ENCODE results near the gene ARID4B. TPM values are rescaled to one million over a fixed set of nuclear protein-coding genes. Genes with fewer than 3 reads are reported as not detected.
A peak's percentile ranks its signal among the peaks of the same experiment; 100 is the strongest.

ARID4B gene
- total and polyA plus RNA-seq, 2 of the 13 experiments (the other 11 are each of a cell fraction or from before 2014, with no cell fraction given), result 9.7 to 24.6 TPM

DNA sequence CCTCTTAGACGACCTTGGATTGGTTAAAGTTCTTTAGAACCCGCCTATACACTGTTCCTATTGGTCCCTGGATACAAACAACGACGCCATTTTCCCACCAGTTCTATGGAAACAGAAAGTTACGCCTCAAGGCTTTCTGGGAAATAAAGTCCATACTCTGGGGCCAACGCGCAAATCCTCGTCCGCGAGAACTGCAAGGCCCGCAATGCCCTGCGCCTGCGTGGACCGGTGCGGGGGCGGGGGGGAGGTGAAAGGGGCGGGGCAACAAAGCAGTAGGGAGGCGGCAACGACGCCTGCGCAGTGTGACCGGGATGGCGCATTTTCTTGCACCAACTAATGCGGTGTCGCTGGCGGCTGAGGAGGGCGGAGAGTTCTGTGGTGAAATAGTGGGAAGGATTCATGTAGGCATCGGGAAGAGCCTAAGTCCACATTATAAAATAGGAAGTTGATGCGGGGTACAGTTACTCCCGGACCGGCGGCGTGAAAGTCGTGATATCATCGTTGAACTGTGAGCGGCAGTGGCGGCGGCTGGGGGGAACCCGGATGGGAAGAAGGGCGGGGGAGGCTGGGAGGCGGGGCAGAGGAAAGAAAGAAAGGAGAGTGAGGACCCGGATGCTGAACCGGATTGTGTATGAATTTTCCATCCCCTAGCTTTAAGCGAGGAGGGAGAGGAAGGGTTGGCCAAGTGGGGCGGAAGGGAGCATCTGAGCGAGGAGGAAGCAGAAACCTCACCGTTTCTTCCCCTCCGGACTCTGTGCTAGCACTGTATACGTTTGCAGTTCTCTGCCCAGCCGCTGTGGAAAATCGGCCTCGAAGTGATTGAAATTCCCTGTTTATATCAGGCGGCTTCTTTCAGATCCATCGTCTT lies 526 bp upstream of the ARID4B start, which contains the start of gene GGPS1 (continued):
- TF ChIP-seq MYNN (CRISPR knock-in tag; IDR thresholded peaks at IDR 0.05; ENCODE audit: low read depth), result no peak
- TF ChIP-seq RNF219 (CRISPR knock-in tag; IDR thresholded peaks at IDR 0.05), result no peak
- TF ChIP-seq MATR3 (CRISPR knock-in tag; IDR thresholded peaks at IDR 0.05), result no peak
- no peak for TF ChIP-seq PAF1 (CRISPR knock-in tag; IDR thresholded peaks at IDR 0.05)
- TF ChIP-seq ZNF841 (CRISPR knock-in tag; IDR thresholded peaks at IDR 0.05; ENCODE audit: borderline replicate concordance), result no peak
- no peak for TF ChIP-seq ZNF7 (CRISPR knock-in tag; IDR thresholded peaks at IDR 0.05)
- TF ChIP-seq ZNF766 (CRISPR knock-in tag; IDR thresholded peaks at IDR 0.05; ENCODE audit: borderline replicate concordance), result no peak; the same call in 1 of the 2 replicates
- peak; percentile 46; the same call in 1 of the 2 replicates for TF ChIP-seq SMAD3 (CRISPR knock-in tag; IDR thresholded peaks at IDR 0.05)
- no peak for TF ChIP-seq ZKSCAN8 (CRISPR knock-in tag; IDR thresholded peaks at IDR 0.05; ENCODE audit: borderline replicate concordance)
- TF ChIP-seq RCOR2 (CRISPR knock-in tag; IDR thresholded peaks at IDR 0.05), result no peak
- no peak for TF ChIP-seq U2AF2 (IDR thresholded peaks at IDR 0.05; ENCODE audit: low read depth, low read length)
- TF ChIP-seq, protein P1, sequence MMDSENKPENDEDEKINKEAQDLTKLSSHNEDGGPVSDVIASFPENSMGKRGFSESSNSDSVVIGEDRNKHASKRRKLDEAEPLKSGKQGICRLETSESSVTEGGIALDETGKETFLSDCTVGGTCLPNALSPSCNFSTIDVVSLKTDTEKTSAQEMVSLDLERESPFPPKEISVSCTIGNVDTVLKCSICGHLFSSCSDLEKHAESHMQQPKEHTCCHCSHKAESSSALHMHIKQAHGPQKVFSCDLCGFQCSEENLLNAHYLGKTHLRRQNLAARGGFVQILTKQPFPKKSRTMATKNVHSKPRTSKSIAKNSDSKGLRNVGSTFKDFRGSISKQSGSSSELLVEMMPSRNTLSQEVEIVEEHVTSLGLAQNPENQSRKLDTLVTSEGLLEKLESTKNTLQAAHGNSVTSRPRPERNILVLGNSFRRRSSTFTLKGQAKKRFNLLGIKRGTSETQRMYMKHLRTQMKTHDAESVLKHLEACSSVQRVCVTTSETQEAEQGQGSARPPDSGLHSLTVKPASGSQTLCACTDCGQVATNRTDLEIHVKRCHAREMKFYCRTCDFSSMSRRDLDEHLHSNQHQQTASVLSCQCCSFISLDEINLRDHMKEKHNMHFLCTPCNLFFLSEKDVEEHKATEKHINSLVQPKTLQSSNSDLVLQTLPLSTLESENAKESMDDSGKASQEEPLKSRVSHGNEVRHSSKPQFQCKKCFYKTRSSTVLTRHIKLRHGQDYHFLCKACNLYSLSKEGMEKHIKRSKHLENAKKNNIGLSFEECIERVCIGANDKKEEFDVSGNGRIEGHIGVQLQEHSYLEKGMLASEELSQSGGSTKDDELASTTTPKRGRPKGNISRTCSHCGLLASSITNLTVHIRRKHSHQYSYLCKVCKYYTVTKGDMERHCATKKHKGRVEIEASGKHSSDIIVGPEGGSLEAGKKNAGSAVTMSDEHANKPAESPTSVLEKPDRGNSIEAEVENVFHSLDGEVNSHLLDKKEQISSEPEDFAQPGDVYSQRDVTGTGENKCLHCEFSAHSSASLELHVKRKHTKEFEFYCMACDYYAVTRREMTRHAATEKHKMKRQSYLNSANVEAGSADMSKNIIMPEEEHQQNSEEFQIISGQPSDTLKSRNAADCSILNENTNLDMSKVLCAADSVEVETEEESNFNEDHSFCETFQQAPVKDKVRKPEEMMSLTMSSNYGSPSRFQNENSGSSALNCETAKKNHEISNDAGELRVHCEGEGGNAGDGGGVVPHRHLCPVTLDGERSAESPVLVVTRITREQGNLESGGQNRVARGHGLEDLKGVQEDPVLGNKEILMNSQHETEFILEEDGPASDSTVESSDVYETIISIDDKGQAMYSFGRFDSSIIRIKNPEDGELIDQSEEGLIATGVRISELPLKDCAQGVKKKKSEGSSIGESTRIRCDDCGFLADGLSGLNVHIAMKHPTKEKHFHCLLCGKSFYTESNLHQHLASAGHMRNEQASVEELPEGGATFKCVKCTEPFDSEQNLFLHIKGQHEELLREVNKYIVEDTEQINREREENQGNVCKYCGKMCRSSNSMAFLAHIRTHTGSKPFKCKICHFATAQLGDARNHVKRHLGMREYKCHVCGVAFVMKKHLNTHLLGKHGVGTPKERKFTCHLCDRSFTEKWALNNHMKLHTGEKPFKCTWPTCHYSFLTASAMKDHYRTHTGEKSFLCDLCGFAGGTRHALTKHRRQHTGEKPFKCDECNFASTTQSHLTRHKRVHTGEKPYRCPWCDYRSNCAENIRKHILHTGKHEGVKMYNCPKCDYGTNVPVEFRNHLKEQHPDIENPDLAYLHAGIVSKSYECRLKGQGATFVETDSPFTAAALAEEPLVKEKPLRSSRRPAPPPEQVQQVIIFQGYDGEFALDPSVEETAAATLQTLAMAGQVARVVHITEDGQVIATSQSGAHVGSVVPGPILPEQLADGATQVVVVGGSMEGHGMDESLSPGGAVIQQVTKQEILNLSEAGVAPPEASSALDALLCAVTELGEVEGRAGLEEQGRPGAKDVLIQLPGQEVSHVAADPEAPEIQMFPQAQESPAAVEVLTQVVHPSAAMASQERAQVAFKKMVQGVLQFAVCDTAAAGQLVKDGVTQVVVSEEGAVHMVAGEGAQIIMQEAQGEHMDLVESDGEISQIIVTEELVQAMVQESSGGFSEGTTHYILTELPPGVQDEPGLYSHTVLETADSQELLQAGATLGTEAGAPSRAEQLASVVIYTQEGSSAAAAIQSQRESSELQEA (CRISPR knock-in tag; IDR thresholded peaks at IDR 0.05; ENCODE audit: not compliant biosample characterization), result no peak
- TF ChIP-seq HOMEZ (CRISPR knock-in tag; IDR thresholded peaks at IDR 0.05; ENCODE audit: low read depth), result 0 out of 2 replicates have a peak, but pooled peaks have one; percentile 27
- no peak for TF ChIP-seq ZNF547 (CRISPR knock-in tag; IDR thresholded peaks at IDR 0.05)
- no peak for TF ChIP-seq ZNF629 (CRISPR knock-in tag; conservative IDR thresholded peaks at IDR 0.05)
- TF ChIP-seq ZBTB38 (CRISPR knock-in tag; IDR thresholded peaks at IDR 0.05), result no peak
- TF ChIP-seq MBNL3 (CRISPR knock-in tag; conservative IDR thresholded peaks at IDR 0.05), result no peak
- TF ChIP-seq ZNF564 (CRISPR knock-in tag; IDR thresholded peaks at IDR 0.05), result no peak

Data from HepG2 (cell line).